ENCODE data around the gene LRIF1.

DNA sequence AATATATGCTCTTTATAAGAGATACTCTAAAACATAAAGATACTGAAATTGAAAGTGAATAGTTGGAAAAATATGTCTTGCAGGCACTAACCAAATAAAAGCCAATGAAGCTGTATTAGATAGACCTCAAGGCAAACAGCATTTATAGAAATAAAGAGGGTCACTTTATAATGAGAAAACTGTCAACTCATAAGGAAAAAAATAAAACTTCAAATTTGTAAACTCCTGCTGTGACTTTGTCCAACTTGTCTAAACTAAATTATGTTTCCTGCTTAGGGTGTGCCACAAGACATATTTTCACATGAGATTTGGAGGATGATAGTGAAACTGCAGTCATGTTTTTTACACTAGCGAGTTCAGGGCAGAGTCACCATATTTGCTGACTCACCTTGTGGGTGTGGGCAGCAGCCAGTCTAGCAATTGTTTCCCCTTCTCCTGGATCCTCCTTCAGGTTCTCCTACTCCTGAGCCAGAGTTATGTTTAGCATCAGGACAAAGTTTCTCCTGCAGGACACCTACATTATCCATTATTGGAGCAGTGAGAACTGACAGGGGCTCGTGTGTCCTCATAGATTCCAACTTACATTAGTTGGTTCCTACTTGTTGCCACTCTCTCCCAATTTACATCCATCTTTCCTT lies 46.9 kb downstream of the LRIF1 start:
- TF ChIP-seq SIN3A (IDR thresholded peaks at IDR 0.05; ENCODE audit: borderline replicate concordance, insufficient read depth, low read length) (no peak), POLR2AphosphoS5 (IDR thresholded peaks at IDR 0.05; ENCODE audit: low read depth, low read length) (no peak), FOXP2 (optimal IDR thresholded peaks at IDR 0.05; ENCODE audit: borderline replicate concordance, extremely low read depth, extremely low read length, insufficient read depth) (no peak), TAF1 (IDR thresholded peaks at IDR 0.05; ENCODE audit: borderline replicate concordance, insufficient read depth, low read length) (no peak)
- TF ChIP-seq, protein P1, sequence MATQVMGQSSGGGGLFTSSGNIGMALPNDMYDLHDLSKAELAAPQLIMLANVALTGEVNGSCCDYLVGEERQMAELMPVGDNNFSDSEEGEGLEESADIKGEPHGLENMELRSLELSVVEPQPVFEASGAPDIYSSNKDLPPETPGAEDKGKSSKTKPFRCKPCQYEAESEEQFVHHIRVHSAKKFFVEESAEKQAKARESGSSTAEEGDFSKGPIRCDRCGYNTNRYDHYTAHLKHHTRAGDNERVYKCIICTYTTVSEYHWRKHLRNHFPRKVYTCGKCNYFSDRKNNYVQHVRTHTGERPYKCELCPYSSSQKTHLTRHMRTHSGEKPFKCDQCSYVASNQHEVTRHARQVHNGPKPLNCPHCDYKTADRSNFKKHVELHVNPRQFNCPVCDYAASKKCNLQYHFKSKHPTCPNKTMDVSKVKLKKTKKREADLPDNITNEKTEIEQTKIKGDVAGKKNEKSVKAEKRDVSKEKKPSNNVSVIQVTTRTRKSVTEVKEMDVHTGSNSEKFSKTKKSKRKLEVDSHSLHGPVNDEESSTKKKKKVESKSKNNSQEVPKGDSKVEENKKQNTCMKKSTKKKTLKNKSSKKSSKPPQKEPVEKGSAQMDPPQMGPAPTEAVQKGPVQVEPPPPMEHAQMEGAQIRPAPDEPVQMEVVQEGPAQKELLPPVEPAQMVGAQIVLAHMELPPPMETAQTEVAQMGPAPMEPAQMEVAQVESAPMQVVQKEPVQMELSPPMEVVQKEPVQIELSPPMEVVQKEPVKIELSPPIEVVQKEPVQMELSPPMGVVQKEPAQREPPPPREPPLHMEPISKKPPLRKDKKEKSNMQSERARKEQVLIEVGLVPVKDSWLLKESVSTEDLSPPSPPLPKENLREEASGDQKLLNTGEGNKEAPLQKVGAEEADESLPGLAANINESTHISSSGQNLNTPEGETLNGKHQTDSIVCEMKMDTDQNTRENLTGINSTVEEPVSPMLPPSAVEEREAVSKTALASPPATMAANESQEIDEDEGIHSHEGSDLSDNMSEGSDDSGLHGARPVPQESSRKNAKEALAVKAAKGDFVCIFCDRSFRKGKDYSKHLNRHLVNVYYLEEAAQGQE (IDR thresholded peaks at IDR 0.05; ENCODE audit: insufficient read depth in 1 of 2, low read depth in 2 of 2, low read length in 2 of 2) = no peak

Data from PFSK-1 (cell line).